Lower leg skin (tissue), 3 donors: ENCODE measurements around the gene IMPDH1.

Experiments
- POLR2A ChIP-seq, 2 donors: fragments of 450-650 bp; IDR thresholded peaks; one replicate each; pipeline ENCODE4 v1.6.1; 2016 to 2017; ENCODE audit warnings: antibody characterized with exemption in 2 of 2, mild to moderate bottlenecking in 1 of 2, moderate library complexity in 1 of 2
- TF ChIP-seq, protein P1 (sequence below), 3 donors: fragments of 450-650 bp; IDR thresholded peaks; one replicate each; pipeline ENCODE4 v1.5.1; 2016; ENCODE audit warnings: antibody characterized with exemption in 3 of 3, mild to moderate bottlenecking in 3 of 3, moderate library complexity in 2 of 3

DNA sequence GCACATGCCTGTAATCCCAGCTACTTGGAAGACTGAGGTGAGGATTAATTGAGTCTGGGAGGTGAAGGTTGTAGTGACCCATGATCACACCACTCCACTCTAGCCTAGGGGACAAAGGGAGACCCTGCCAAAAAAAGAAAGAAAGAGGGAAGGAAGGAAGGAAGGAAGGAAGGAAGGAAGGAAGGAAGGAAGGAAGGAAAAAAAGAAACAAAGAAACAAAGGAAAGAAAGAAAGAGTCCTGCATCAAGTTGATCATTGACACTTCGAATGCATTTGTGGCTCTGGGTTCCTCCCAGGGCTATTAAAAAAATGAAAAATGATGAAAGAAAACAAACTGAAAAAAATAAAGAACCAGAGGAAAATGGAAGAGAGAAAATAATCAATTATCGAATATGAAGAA, 44.4 kb downstream of the IMPDH1 start:
- TF ChIP-seq, protein P1, sequence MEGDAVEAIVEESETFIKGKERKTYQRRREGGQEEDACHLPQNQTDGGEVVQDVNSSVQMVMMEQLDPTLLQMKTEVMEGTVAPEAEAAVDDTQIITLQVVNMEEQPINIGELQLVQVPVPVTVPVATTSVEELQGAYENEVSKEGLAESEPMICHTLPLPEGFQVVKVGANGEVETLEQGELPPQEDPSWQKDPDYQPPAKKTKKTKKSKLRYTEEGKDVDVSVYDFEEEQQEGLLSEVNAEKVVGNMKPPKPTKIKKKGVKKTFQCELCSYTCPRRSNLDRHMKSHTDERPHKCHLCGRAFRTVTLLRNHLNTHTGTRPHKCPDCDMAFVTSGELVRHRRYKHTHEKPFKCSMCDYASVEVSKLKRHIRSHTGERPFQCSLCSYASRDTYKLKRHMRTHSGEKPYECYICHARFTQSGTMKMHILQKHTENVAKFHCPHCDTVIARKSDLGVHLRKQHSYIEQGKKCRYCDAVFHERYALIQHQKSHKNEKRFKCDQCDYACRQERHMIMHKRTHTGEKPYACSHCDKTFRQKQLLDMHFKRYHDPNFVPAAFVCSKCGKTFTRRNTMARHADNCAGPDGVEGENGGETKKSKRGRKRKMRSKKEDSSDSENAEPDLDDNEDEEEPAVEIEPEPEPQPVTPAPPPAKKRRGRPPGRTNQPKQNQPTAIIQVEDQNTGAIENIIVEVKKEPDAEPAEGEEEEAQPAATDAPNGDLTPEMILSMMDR (IDR thresholded peaks at IDR 0.05): no peak
- TF ChIP-seq POLR2A (IDR thresholded peaks at IDR 0.05): no peak
